ENCODE data around the gene ALPK1. TPM values are rescaled to one million over a fixed set of nuclear protein-coding genes. Genes with fewer than 3 reads are reported as not detected.

The ALPK1 gene
- polyA plus RNA-seq, 1 donor from 2014 or later, result 0.10 TPM

GRCh38 chr4:112329672-112330375 is 32.7 kb downstream of the ALPK1 start:
- Histone ChIP-seq H3F3A (ENCODE audit: insufficient read depth, low read length, poor library complexity, severe bottlenecking) (no peaks in the 10 kb centered on the region), H3K27ac (ENCODE audit: low read length) (no peak overlapping the region), H3K4me3 (ENCODE audit: low read length) (no peak overlapping the region), H3K9ac (ENCODE audit: low read length) (no peak overlapping the region), H4K20me1 (ENCODE audit: insufficient read depth) (no peaks in the 10 kb centered on the region), H3K27me3 (ENCODE audit: insufficient read depth, low read depth, low read length) (no peaks in the 10 kb centered on the region), H3K9me3 (ENCODE audit: low read length) (no peaks in the 10 kb centered on the region), H3K36me3 (ENCODE audit: insufficient read depth, low read length) (no peaks in the 10 kb centered on the region), H3K79me2 (replicated peaks; ENCODE audit: insufficient read depth, low read length) (no peaks in the 10 kb centered on the region), H3K9me2 (ENCODE audit: insufficient read depth, low read length) (no peaks in the 10 kb centered on the region), H2AFZ (ENCODE audit: low read depth, low read length) (no peak overlapping the region), H3K4me2 (ENCODE audit: low read length) (no peak overlapping the region)
- TF ChIP-seq REST (IDR thresholded peaks at IDR 0.05; ENCODE audit: borderline replicate concordance), result no peak

- Histone ChIP-seq H3K27me3 (ENCODE audit: insufficient read depth, low read depth, low read length) (no peaks in the 10 kb centered on the region), H3K9me2 (ENCODE audit: insufficient read depth, low read length) (no peaks in the 10 kb centered on the region), H3K9me3 (ENCODE audit: low read length) (no peaks in the 10 kb centered on the region), H3K4me2 (ENCODE audit: low read length) (no peak overlapping the region), H3K9ac (ENCODE audit: low read length) (no peak overlapping the region), H3F3A (ENCODE audit: insufficient read depth, low read length, poor library complexity, severe bottlenecking) (no peaks in the 10 kb centered on the region), H2AFZ (ENCODE audit: low read depth, low read length) (no peak overlapping the region), H3K27ac (ENCODE audit: low read length) (no peak overlapping the region), H3K79me2 (replicated peaks; ENCODE audit: insufficient read depth, low read length) (no peaks in the 10 kb centered on the region), H4K20me1 (ENCODE audit: insufficient read depth) (no peaks in the 10 kb centered on the region), H3K36me3 (ENCODE audit: insufficient read depth, low read length) (no peaks in the 10 kb centered on the region), H3K4me3 (ENCODE audit: low read length) (no peak overlapping the region)
- no peak for TF ChIP-seq TAF1 (IDR thresholded peaks at IDR 0.05; ENCODE audit: low read depth)
- TF ChIP-seq EZH2 (IDR thresholded peaks at IDR 0.05; ENCODE audit: borderline replicate concordance, insufficient read depth, low read length, poor library complexity, severe bottlenecking), result no peak
- TF ChIP-seq EP300 (conservative IDR thresholded peaks at IDR 0.05; ENCODE audit: poor library complexity, severe bottlenecking), result no peak
- no peak for TF ChIP-seq MXI1 (conservative IDR thresholded peaks at IDR 0.05; ENCODE audit: poor library complexity, severe bottlenecking)
- no peak for TF ChIP-seq REST (IDR thresholded peaks at IDR 0.05; ENCODE audit: borderline replicate concordance)
- TF ChIP-seq RAD21 (conservative IDR thresholded peaks at IDR 0.05), result no peak
- TF ChIP-seq SMC3 (conservative IDR thresholded peaks at IDR 0.05; ENCODE audit: poor library complexity), result no peak
- TF ChIP-seq CTCF (IDR thresholded peaks at IDR 0.05; ENCODE audit: poor library complexity, severe bottlenecking), result no peak
- no peak for TF ChIP-seq POLR2AphosphoS5 (IDR thresholded peaks at IDR 0.05)
Measured at GRCh38 chr4:112330921-112331320, 33.8 kb downstream of the ALPK1 start.

Measured in neural cell (in vitro differentiated cells).